HG03354 (cell line): Measurements from ENCODE around the gene GPRIN1.

ENCODE experiments used
- ATAC-seq: cut with Tn5 transposase; IDR thresholded peaks from one replicate; pipeline ENCODE4 v1.9.1; 2021; ENCODE audit warnings: mild to moderate bottlenecking; ENCODE audit not compliant: unreplicated experiment, poor library complexity, severe bottlenecking

GPRIN1 gene

GRCh38 chr5:176644294-176644693 is 34.3 kb upstream of the GPRIN1 start:
- no peak for ATAC-seq

GRCh38 chr5:176643491-176644219 is 33.7 kb upstream of the GPRIN1 start:
- no peak for ATAC-seq

- no peak for ATAC-seq
Measured at GRCh38 chr5:176642675-176643490, 32.9 kb upstream of the GPRIN1 start.

GRCh38 chr5:176640616-176641015 is 30.7 kb upstream of the GPRIN1 start:
- no peak for ATAC-seq

- ATAC-seq: no peak
Measured at GRCh38 chr5:176639981-176640380, 30.0 kb upstream of the GPRIN1 start.

GRCh38 chr5:176639208-176639607 is 29.3 kb upstream of the GPRIN1 start:
- no peak for ATAC-seq

GRCh38 chr5:176638437-176638836 is 28.5 kb upstream of the GPRIN1 start:
- ATAC-seq: no peak

- ATAC-seq: no peak
Measured at GRCh38 chr5:176637556-176637955, 27.6 kb upstream of the GPRIN1 start.

GRCh38 chr5:176636426-176636825 is 26.5 kb upstream of the GPRIN1 start:
- no peak for ATAC-seq

- no peak for ATAC-seq
Measured at GRCh38 chr5:176633598-176633997, 23.6 kb upstream of the GPRIN1 start.

- ATAC-seq: no peak
Measured at GRCh38 chr5:176632745-176633144, 22.8 kb upstream of the GPRIN1 start.

- no peak for ATAC-seq
Measured at GRCh38 chr5:176631383-176632200, 21.6 kb upstream of the GPRIN1 start.

GRCh38 chr5:176630681-176631222 is 20.8 kb upstream of the GPRIN1 start:
- no peak for ATAC-seq

- peak; percentile 83 for ATAC-seq
Measured at GRCh38 chr5:176629853-176630680, 20.1 kb upstream of the GPRIN1 start, which contains the start of the genes EIF4E1B and SNCB. Gene EIF4E1B, plus strand, starts transcription at chr5:176630675. Its CDS starts 12,113 bp downstream, at chr5:176642788. Gene SNCB, minus strand, starts transcription at chr5:176630534. Its CDS starts 880 bp downstream, at chr5:176629654.

- ATAC-seq: no peak
Measured at GRCh38 chr5:176629317-176629852, 19.4 kb upstream of the GPRIN1 start.

- no peak for ATAC-seq
Measured at GRCh38 chr5:176628406-176629228, 18.7 kb upstream of the GPRIN1 start.

- no peak for ATAC-seq
Measured at GRCh38 chr5:176627582-176627981, 17.6 kb upstream of the GPRIN1 start.

- no peak for ATAC-seq
Measured at GRCh38 chr5:176626876-176627236, 16.9 kb upstream of the GPRIN1 start.
